ENCODE measurements around the gene NOTCH1.

- TF ChIP-seq EZH2 (IDR thresholded peaks at IDR 0.05) (no peak), POLR2AphosphoS5 (IDR thresholded peaks at IDR 0.05; ENCODE audit: borderline replicate concordance, low read depth, low read length) (no peak), FOXP2 (optimal IDR thresholded peaks at IDR 0.05; ENCODE audit: control extremely low read depth, extremely low read length, insufficient read depth) (no peak)
Measured at GRCh38 chr9:136530461-136531089, 15.3 kb downstream of the NOTCH1 start.

All from SK-N-MC (cell line).